CD4-positive, alpha-beta T cell treated with Interleukin-1 beta for 1 hour (primary cell): ENCODE measurements around the gene PLCB2.
A peak's percentile ranks its signal among the peaks of the same experiment; 100 is the strongest.

Experiments used
- DNase-seq, 2 donors: peaks; one replicate each; pipeline ENCODE4 v3.0.0-alpha.2; 2020 to 2022

The PLCB2 gene

DNA sequence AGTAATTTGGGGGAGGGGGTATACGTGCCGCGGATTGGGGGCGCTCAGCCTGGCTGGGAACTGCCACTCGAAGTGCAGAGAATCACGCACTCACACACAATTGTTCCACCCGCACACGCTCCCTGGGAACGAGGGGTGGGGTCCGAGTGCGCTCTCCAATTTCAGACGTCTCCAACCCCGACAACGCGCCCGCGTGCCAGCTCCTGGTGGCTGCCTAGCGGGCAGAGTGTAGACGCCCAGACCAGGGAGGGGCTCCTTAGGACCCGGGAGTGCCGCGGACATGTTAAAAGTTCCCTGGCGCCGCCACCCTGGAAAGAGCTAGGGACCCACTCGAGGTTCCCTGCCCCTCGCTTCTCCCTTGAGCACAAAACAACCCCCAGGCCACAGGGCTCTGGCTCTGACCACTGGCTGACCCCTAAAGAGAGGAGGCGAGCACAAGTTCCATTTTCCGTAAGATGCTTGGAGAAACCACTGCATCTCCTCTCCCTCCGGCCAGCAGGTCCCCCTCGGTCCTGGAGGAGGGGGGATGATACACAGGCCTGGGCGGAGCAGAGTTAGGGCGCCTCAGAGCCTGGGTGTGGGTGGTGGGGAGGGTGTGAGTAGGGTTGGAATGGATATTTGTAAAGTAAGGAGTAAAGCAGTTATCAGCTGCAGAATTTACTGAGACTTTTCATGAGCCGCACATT lies 24.0 kb downstream of the PLCB2 start:
- DNase-seq, result no peak

DNA sequence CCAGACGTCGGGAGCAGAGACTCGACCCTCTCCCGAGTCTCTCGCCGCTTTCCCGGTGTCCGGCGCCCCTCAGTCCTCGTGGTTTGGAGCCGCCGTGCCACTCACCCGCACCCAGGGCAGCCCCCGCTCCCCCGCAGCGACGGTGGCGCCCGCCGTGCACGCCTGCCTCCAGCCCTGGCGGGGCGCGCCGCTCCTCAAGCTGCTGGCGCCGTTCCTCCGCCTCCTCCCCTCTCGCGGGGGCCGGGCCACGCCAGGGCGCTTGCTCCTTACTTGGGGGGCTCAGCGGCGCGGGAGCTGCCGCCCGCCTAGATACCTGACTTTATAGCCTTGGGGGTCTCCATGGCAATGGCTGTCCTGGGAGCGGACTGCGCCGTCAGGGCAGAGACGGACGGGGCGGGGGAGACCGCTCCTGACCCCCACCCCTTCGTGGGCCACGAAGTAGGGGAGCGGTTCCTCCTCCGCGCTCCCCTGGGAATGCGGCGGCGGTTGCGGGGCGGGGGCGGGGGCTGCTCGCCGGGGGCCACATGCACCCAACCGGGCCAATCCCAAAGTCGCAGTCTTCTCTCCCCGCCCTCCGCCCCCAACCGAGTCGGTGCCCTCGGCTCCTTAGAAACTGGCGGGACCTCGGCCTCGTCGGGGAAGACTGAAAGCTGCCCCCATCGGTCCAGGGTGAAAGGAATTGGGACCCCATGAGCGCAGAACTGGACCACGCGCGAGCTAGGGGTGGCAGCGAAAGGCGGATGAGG lies 24.7 kb downstream of the PLCB2 start, which contains the start of gene ANKRD63:
Gene ANKRD63 (minus strand): TSS at position 196 of the 746 bp plus-strand sequence. CDS start 478 bp downstream, outside the sequence.
- DNase-seq, result peak; percentile 15 to 28

DNA sequence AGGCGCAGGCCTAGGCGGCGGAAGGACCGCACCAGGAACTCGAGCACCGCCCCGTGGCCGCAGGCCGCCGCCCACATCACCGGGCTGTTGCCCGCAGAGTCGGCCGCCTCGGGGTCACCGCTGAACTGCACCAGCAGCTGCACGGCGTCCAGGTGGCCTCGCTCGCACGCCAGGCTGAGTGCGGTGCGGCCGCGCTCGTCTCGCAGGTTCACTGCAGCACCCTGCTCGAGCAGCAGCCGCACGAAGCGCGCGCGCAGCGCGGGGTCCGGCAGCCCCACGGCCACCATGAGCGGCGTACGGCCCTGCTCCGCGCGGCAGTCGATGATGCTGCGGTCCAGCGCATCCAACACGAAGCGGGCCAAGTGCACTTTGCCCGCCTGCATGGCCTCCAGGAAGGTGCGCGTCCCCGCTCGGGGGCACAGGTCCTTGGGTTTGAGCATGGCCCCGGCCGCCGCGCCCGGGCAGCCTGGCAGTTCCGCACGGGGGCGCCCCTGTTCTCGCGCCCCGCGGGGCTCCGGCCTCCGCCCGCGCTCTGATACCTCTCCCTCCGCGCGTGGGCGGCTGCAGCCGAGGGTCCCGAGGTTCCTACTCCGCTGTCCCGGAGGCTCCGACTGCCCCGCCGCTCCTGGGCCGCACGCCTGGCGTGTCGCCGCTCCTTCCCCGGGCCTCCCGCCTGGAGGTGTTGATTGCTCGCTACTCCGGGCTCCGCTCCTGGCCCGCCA lies 25.4 kb downstream of the PLCB2 start:
- DNase-seq, result peak; percentile 53 to 58

DNA sequence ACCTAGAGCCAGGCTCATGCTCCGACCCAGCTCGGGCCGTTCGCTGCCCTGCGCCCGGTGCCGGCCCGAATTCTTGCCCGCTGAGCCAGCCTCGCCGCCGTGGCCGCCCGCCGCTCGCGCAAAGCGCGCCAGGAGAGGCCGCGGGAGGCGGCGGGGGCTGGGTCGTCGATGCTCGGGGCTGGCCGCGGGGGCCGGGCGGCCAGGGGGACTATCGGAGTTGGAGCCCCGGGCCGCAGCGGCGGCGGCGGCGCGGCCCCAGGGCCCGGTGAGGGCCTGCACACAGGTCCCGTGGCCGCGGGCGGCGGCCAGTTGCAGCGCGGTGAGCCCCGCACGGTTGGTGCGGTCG lies 26.0 kb downstream of the PLCB2 start:
- no peak for DNase-seq

DNA sequence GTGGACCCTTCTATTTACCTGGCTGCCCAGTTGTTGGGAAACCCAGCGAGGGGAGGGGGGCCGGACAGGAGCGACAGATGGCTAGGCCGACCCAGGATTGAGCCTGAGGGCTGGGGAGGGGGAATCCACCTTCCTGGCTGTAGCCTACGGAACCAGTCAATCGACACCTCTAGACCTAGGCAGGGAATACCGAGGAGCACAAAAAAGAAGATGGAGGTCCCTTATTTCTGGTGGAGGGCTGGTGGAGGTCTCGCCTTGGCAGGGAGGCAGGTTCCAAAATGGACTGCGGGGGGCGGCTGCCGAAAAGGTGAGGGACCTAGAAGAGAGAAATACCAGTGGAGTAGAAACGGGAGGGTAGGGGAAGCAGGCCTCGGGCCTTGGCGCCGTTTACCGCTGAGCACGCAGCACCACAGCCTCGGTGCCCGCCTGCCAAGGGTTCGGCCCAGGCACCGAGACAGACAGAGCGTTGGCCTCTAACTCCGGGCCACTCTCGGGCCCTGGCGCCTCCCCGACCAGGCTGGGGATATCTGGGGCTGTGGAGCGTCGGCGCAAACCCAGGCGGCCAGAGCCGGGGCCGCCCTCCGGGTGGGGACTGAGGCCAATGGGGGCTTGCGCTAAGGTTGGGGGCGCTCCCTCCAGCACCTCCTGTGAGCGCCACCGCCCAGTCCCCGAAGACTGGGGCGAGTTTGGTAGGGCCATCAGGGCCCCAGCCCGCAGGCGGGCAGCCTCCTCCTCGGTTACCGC lies 26.5 kb downstream of the PLCB2 start:
- DNase-seq, result no peak

DNA sequence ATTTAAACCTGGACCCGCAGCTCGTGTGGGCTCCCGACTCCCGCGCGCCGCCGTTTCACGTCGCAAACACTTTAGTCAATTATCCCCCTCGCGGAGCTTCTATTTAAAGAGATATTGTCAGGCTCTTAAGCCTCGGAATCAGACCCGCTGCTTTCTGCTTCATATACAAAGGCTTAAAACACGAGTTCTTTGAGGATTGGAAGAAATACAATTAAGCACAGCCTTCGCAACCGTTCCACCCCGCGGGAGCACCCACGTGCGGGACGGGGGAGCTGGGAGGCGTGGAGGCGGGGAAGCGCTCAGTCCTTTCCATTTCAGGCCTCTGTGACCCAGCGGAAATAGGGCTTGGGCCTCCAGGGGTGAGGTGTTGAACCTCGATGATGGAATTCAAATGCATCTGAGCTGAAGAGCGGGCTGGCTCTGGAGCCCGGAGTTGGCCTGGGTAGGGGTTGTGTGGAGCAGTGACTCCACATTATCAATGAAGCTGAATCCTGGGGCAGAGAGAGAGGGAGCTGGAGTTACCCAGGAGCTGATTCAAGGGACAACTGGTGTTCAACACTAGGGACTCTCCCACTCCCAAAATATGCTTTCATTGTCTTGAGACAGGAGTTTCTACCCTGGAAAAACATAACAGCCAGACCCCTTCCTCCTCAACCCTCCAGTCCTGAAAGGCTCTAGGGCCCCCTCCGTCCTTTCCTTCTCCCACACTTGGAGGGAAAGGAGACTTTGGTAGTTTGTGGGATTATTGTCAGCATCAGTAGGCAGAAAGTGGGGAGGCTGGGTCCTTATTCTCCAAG lies 27.3 kb downstream of the PLCB2 start:
- no peak for DNase-seq

DNA sequence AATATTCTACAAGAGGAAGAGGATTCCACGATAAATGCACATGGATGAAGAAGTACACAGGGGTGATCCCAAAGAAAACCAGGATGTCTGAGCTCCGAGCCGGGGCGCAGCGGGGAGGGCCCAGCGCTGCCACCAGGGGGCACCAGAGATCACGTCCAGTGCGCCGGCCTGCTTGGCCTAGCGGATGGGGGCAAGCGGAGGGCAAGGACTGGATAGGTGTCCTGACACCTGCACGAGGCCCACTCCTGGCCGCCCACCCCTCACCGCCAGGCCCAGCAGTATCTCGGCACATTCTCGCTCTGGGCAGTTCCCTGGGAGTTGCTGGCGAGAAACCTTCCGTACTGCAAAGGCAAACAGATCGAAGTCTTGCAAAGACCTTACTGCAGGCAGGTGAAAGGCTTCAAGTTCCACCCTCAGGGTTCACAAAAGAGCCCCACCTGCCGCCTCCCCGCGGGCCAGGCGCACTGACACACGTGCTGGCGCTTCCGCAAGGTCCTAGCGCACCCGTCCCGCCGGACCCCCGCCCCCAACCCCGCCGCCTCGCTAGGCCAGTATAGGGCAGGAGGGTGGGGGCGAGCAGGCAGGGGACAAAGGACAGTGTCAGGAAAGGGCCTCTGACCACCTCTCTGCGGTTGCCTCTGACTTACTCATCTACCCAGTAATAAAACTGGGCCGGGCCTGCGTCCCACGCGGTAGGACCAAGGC lies 28.1 kb downstream of the PLCB2 start:
- DNase-seq, result peak; percentile 59 to 66

DNA sequence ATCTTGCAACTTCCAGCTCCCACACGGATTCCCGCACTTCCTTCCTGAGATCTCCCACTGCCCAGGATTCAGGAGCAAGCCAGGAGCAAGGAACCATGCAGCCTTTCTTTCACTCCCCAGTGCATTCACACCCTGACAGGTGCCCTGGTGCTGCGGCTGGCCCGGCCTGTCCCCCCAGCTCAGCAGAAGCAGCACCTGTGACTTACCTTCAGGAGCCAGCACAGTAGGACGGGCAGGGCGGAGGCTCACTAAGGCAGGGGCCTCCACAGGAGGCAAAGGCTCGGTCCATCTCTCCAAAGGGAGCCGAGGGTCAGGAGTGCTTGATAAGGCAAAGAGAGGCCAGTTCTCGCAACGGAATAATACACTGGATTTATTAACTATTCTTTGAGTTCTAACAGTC lies 29.7 kb downstream of the PLCB2 start:
- no peak for DNase-seq

DNA sequence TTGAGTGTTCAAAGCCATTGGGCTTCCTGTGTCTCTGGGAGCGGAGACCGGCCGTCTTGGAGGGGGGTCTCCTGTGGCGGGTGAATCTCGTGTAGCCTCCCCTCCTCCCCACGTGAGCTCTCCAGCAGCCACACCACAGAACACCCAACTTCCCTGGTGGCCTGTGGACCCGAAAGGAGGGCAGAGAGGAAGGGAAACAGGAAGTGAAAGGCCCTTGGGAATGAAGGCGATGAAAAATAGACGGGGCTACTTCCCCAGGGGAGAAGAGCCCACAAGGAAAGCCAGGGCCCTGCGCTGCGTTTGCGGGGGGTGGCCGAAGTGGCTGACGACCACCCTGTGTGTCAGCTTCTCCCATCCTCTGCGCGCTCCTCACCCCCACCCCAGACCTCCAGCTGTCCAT lies 30.3 kb downstream of the PLCB2 start:
- peak in 1 of 2 donors; percentile 27 for DNase-seq

DNA sequence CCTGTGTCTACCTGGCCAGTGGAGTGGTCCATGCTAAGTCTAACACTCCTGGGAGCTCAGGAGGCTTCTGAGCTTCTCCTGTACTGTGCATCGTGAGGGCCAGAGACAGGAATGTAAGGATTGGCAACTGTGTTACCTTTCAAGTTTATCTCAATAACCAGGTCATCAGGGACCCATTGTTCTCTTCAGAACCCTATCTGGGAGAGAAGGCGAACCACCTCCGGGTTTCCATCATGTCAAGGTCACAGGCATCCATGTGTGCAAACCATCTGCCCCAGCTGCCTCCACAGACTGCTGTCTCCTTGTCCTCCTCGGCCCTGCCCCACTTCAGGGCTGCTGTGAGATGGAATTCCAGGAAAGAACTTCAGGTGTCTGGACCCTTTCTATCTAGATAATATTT lies 30.8 kb downstream of the PLCB2 start:
- no peak for DNase-seq

DNA sequence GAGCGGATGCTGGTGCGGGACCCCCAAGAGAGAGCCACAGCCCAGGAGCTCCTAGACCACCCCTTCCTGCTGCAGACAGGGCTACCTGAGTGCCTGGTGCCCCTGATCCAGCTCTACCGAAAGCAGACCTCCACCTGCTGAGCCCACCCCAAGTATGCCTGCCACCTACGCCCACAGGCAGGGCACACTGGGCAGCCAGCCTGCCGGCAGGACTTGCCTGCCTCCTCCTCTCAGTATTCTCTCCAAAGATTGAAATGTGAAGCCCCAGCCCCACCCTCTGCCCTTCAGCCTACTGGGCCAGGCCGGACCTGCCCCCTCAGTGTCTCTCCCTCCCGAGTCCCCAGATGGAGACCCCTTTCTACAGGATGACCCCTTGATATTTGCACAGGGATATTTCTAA lies 31.8 kb downstream of the PLCB2 start:
- DNase-seq, result no peak

DNA sequence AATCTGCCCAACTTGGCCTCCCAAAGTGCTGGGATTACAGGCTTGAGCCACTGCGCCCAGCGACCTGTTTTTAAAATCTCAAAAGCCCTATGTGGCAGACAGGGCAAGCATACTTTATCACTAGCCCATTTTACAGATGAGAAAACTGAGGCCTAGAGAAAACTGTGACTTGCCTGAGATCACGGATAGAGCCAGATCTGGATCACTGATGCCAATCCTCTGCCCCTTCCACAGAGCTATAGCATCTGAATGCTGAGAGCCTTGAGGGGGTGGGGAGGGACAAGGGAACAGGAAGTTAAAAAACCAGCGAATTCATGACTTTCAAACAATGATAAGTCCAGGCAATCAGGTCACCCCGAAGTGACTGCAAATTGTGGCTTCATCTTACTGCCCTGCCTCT lies 32.2 kb downstream of the PLCB2 start:
- DNase-seq, result no peak

DNA sequence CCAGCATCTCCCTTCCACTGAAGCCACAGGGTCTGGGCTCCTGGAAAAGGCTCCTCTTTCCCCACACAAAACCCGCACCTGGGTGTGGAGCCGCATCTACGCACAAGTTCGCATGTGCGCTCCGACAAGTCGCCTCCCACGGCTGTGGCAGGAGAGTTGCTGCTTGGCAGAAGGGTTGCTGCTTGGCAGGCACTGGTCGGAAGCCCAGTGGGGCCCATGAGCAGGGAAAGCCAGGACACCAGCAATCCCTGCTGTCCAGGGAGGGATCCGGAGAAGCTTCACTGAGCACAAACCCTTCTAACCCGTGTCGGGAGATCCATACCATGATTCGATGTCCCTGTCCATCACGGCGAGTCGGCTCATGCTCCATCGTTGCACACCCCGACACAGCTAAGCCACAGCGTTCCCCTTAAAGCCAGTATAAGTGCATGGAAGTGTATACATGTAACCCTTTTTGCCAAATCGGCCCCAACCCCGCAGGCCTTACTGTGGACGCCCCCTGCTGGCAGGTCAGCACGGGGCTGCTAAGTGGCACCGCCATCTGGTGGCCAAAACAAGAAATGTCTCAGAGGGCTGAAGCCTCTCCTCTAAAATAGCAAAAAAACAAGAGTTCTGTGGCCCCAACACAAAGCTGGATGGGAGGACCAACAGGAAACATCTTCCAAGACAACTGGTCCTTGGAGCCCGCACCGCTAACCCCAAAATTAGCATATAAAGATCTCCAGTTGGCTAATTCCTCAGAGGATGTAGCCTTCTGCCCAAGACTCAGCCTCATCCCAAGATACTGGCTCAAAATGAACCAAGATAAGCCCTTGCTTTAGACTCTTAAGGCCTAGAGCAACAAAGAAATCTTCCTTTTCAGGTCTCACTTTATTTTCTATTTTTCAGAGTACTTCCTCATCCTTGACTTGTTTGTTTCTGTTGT lies 33.1 kb downstream of the PLCB2 start:
- DNase-seq, result peak; percentile 85 to 89

DNA sequence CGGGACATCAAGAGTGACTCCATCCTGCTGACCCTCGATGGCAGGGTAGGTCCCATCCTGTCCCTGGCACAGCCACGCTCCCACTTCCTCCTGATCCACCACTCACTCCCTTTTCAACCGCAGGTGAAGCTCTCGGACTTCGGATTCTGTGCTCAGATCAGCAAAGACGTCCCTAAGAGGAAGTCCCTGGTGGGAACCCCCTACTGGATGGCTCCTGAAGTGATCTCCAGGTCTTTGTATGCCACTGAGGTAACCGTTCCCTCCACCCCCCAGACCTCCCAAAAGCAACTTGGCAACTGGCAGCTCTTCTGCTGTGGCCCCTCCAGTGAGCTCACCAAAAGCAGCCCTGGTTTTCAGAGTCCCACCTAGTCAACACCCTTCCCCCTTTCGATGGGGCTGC lies 34.3 kb downstream of the PLCB2 start:
- DNase-seq, result no peak

DNA sequence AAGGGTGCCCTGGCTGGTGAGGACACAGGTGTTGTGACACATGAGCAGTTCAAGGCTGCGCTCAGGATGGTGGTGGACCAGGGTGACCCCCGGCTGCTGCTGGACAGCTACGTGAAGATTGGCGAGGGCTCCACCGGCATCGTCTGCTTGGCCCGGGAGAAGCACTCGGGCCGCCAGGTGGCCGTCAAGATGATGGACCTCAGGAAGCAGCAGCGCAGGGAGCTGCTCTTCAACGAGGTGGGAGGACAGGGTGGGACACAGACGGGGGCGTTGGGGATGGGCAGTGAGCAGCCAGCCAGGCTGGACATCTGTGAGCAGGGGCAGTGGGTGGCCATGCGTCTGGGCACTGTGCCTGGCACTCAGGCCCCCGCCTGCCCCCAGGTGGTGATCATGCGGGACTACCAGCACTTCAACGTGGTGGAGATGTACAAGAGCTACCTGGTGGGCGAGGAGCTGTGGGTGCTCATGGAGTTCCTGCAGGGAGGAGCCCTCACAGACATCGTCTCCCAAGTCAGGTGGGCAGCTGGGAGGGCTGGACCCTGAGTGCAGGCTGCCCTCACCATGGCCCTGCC lies 35.2 kb downstream of the PLCB2 start:
- no peak for DNase-seq

DNA sequence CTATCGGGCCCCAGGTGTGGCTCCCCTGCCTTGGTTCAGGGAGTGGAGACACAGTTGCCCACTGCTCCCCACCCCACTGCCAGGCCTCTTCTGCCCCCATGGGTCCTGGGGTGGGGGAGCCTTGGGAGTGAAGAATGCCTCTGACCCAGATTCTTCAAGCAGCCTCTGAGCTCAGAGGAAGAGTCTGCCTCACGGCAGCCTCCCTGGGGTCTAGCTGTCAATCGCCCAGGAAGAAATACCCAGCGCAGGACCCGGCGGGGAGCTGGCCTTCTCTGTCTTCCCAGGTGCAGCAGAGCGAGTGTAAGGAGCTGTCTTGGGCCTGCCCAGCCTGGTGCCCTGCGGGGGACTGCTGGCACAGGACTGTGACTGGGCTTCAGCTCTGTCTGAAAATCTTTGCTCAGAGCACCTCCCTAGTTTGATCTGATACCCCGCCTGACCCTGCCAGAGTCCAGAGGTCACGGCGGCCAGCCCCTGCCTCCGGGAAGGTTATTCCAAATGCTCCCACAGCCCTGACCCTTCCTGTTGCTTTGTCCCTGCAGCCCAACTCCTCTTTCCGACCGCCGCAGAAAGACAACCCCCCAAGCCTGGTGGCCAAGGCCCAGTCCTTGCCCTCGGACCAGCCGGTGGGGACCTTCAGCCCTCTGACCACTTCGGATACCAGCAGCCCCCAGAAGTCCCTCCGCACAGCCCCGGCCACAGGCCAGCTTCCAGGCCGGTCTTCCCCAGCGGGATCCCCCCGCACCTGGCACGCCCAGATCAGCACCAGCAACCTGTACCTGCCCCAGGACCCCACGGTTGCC lies 35.9 kb downstream of the PLCB2 start:
- DNase-seq, result no peak

DNA sequence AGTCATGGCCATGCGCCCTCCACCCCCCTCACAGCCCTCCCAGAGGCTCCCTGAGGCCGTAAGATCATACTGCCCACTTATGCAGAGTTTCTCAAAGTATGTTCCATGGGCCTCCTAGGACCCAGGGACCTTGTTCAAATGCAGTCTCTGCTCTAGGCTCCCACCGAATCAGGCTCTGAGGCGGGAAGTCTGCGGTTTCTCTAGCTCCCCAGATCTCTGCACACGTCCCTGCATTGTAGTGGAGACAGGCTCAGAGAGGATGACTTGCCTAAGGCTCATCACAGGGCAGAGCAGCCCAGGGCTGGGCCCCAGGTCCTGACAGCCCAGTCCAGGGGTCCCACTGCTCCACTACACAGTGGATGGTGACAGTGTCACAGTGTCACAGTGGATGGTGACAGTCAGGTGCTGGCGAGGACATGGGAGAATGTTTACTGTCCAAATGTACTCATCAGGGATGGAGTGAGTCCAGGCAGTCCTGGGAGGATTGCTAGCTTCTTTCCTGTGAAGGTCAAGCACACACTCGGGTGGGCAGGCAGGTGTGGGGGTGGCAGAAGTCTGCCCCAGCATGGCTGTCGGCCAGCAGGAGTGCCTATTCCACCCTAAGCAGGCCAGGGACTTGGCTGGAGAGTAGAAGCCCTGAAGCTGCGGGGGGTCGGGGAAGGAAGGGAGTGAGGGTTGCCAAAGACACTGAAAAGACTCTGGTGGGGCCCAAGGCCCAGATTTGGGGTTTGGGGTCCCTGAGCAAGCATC lies 37.3 kb downstream of the PLCB2 start:
- no peak for DNase-seq

DNA sequence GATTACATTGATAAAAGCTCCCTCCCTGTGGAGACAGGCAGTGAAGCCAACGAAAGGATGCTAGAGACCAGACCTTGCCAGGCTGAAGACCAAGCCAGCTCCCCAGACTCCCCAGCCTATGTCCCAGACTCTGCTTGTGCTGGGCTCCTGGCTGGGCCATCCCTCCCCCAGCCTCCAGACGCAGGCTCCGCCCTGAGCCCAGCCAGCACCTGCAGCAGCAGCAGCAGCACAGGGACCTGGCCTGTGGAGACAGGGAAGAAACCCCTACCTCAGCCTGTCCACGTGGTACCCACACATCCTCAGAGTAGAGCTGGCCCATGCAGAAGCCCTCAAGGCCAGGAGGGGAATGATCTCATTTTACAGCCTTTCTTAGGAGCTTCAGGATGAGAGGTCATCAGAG lies 38.1 kb downstream of the PLCB2 start:
- no peak for DNase-seq

DNA sequence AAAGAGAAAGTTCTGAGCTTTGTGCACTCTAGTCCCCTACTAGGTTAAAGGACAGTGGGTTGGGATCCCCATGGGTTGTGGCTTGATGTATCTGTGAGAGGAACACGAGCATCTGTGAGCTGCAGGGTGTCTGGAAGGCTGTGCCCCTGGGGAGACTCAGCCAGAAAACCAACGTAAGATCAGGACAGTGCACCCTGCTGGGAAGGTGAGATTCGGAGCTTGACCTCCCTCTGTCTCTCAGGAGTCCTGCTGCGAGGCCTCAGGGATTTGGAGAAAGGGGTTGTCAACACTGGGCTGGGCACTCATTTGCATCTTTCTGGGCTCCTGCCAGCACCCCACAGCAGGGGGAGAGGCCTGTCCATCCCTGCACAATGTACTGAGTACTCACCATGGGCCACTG lies 40.1 kb downstream of the PLCB2 start:
- DNase-seq, result no peak
